Peyer's patch (tissue), 4 donors: ENCODE data around the gene ESYT2.

Experiments
- CTCF ChIP-seq, 6 experiments: fragments of 450-650 bp in 4 of 6; fragments of 200-600 bp in 2 of 6; sonication (generic) in 1 of 6; IDR thresholded peaks; one replicate each; pipeline ENCODE4 v1.5.1; 2017 to 2019; ENCODE audit warnings: antibody characterized with exemption in 6 of 6, mild to moderate bottlenecking in 3 of 6, moderate library complexity in 1 of 6
- POLR2A ChIP-seq, 2 donors: fragments of 450-650 bp; IDR thresholded peaks; one replicate each; pipeline ENCODE4 v1.5.1; 2017; ENCODE audit warnings: antibody characterized with exemption in 2 of 2, mild to moderate bottlenecking in 2 of 2, moderate library complexity in 2 of 2

GRCh38 chr7:158731761-158732160 is 97.5 kb downstream of the ESYT2 start:
- no peak for TF ChIP-seq CTCF (IDR thresholded peaks at IDR 0.05)
- TF ChIP-seq POLR2A (IDR thresholded peaks at IDR 0.05), result no peak
